Right lobe of liver (tissue), 6 donors: Measurements from ENCODE around the gene SMIM31. TPM values are rescaled to one million over a fixed set of nuclear protein-coding genes. Genes with fewer than 3 reads are reported as not detected.
A peak's percentile ranks its signal among the peaks of the same experiment; 100 is the strongest.

Source experiments
- ATAC-seq, 4 donors: fragments of 200-7000 bp; cut with Tn5 transposase; one replicate each; pipeline ENCODE4 v1.9.1; 2020; ENCODE audit warnings: mild to moderate bottlenecking in 4 of 4, moderate library complexity in 4 of 4
- DNase-seq, 3 donors: peaks; one replicate each; pipeline ENCODE4 v3.0.0-alpha.2; 2020
- H3K27ac ChIP-seq, 3 donors: fragments of 200-600 bp; one replicate each; pipeline ENCODE4 v1.8.0; 2022
- H3K27me3 ChIP-seq, 2 donors: fragments of 200-600 bp; one replicate each; pipeline ENCODE4 v1.8.0; 2022
- H3K36me3 ChIP-seq, 4 donors: fragments of 200-600 bp; sonication (generic) in 1 of 4; one replicate each; pipeline versions ENCODE4 v1.5.1 to v1.8.0; 2017 to 2022; ENCODE audit warnings: control low read depth in 1 of 4
- H3K4me1 ChIP-seq, 4 donors: fragments of 200-600 bp; sonication (generic) in 1 of 4; one replicate each; pipeline versions ENCODE4 v1.5.1 to v1.8.0; 2017 to 2022; ENCODE audit warnings: control low read depth in 1 of 4
- H3K4me3 ChIP-seq, 3 donors: fragments of 200-600 bp; one replicate each; pipeline ENCODE4 v1.8.0; 2022
- H3K9me3 ChIP-seq, 4 donors: fragments of 200-600 bp; sonication (generic) in 1 of 4; one replicate each; pipeline versions ENCODE4 v1.5.1 to v1.8.0; 2017 to 2022; ENCODE audit warnings: control low read depth in 1 of 4
- POLR2A ChIP-seq: fragments of 450-650 bp; IDR thresholded peaks from one replicate; pipeline ENCODE4 v1.6.1; 2017; ENCODE audit warnings: antibody characterized with exemption, mild to moderate bottlenecking
- WGBS: methylation state at CpG from one replicate; pipeline ENCODE4 v1.1.6; 2018; ENCODE audit warnings: low coverage, low lambda C conversion rate; ENCODE audit not compliant: insufficient coverage; ENCODE audit errors: missing lambda C conversion rate; 5-methylcytosine and 5-hydroxymethylcytosine counted together
- intact Hi-C, 2 donors: fragments of 100-400 bp; cut with DNase I; formaldehyde crosslinking; loops; one replicate each; pipeline versions ENCODE4 v1.11.2 to v1.14.1; 2022
- total RNA-seq, 6 experiments: library from RNA; depleted of rRNA in 2 of 6; stranded (reverse); fragments of >200 nt in 2 of 6; fragmentation: NEBNext Ultra II Directional in 3 of 6; extraction: Animal tissue kit (Norgen Biotek cat#: 25700) in 3 of 6; gene quantifications; one replicate each; pipeline versions ENCODE4 v1.1.0 to v1.2.4, GENCODE V29; 2016 to 2023
- TF ChIP-seq, protein P1 (sequence below), 4 donors: fragments of 200-600 bp in 3 of 4; fragments of 450-650 bp in 1 of 4; IDR thresholded peaks; one replicate each; pipeline versions ENCODE4 v1.5.1 to v1.8.0; 2016 to 2022; ENCODE audit warnings: antibody characterized with exemption in 4 of 4, mild to moderate bottlenecking in 2 of 4
- donor health status: DM: no; HTN: yes; CAD: no.
- donor health status: DM: no; HTN: no; CAD: no.
- donor health status: DM: no; HTN: no; CAD: no.
- donor health status: DM: no; HTN: yes; CAD: no.
- donor health status: DM: no; HTN: yes; CAD: no.

Gene SMIM31
- total RNA-seq, 6 experiments from 2014 or later, result 0.71 TPM; not detected in 5

DNA sequence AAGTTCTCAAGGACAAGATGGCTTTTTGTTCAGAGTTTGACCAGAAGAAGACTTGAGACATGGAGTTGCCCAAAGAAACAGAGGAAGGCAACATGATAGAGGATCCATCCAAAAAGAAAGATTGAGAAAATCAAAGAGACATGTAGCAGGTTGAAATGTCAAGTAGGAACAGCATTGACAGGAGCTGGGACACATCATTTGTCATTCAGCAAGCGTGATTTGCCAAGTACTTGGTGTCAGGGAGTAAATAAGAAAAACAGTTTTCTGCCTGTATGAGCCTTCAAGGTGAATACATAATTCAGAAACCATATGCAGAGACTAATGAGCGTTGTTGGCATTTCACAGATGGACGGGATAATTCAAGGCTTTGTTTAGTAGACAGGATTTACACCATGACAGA lies 11.2 kb downstream of the SMIM31 start:
- DNase-seq, result no peak
- peaks cover 0 to 9% (median 3%) of the 10 kb centered on the region in 4 donors for H3K4me1 ChIP-seq
- H3K27ac ChIP-seq, result no peak overlapping the region
- TF ChIP-seq, protein P1, sequence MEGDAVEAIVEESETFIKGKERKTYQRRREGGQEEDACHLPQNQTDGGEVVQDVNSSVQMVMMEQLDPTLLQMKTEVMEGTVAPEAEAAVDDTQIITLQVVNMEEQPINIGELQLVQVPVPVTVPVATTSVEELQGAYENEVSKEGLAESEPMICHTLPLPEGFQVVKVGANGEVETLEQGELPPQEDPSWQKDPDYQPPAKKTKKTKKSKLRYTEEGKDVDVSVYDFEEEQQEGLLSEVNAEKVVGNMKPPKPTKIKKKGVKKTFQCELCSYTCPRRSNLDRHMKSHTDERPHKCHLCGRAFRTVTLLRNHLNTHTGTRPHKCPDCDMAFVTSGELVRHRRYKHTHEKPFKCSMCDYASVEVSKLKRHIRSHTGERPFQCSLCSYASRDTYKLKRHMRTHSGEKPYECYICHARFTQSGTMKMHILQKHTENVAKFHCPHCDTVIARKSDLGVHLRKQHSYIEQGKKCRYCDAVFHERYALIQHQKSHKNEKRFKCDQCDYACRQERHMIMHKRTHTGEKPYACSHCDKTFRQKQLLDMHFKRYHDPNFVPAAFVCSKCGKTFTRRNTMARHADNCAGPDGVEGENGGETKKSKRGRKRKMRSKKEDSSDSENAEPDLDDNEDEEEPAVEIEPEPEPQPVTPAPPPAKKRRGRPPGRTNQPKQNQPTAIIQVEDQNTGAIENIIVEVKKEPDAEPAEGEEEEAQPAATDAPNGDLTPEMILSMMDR (IDR thresholded peaks at IDR 0.05), result no peak
- no peak for TF ChIP-seq POLR2A
- no peak overlapping the region for H3K4me3 ChIP-seq
- ATAC-seq, result no peak
- H3K27me3 ChIP-seq, result no peaks in the 10 kb centered on the region
- 79% methylated on average over 2 of the region's 3 CpGs for WGBS
- H3K9me3 ChIP-seq, result no peaks in the 10 kb centered on the region
- intact Hi-C loops, result no loop called here
- no peaks in the 10 kb centered on the region for H3K36me3 ChIP-seq

GRCh38 chr4:164765833-164766232 lies 11.9 kb downstream of the SMIM31 start:
- intact Hi-C loops, result no loop called here
- no peak overlapping the region for H3K4me3 ChIP-seq
- ATAC-seq (no peak), DNase-seq (no peak)
- no peak overlapping the region for H3K27ac ChIP-seq
- TF ChIP-seq POLR2A, result no peak
- TF ChIP-seq, protein P1 (IDR thresholded peaks at IDR 0.05), result no peak
- no peaks in the 10 kb centered on the region for H3K27me3 ChIP-seq
- peaks cover 0 to 16% (median 4%) of the 10 kb centered on the region in 4 donors for H3K4me1 ChIP-seq
- H3K36me3 ChIP-seq, result no peaks in the 10 kb centered on the region
- no peaks in the 10 kb centered on the region for H3K9me3 ChIP-seq
- WGBS, result 64% methylated on average over 5 of the region's 5 CpGs

- 24% methylated on average over 5 of the region's 5 CpGs for WGBS
- H3K9me3 ChIP-seq, result no peaks in the 10 kb centered on the region
- no peak overlapping the region for H3K4me3 ChIP-seq
- no peak for DNase-seq
- H3K36me3 ChIP-seq, result no peaks in the 10 kb centered on the region
- no peaks in the 10 kb centered on the region for H3K27me3 ChIP-seq
- no peak for TF ChIP-seq POLR2A
- TF ChIP-seq, protein P1 (IDR thresholded peaks at IDR 0.05), result peak; percentile 27 to 49 (median 44)
- no peak overlapping the region for H3K27ac ChIP-seq
- intact Hi-C loops, result no loop called here
- H3K4me1 ChIP-seq, result peaks cover 0 to 17% (median 4%) of the 10 kb centered on the region in 4 donors
- no peak for ATAC-seq
Observed at GRCh38 chr4:164768516-164768915, 14.6 kb downstream of the SMIM31 start.

DNA sequence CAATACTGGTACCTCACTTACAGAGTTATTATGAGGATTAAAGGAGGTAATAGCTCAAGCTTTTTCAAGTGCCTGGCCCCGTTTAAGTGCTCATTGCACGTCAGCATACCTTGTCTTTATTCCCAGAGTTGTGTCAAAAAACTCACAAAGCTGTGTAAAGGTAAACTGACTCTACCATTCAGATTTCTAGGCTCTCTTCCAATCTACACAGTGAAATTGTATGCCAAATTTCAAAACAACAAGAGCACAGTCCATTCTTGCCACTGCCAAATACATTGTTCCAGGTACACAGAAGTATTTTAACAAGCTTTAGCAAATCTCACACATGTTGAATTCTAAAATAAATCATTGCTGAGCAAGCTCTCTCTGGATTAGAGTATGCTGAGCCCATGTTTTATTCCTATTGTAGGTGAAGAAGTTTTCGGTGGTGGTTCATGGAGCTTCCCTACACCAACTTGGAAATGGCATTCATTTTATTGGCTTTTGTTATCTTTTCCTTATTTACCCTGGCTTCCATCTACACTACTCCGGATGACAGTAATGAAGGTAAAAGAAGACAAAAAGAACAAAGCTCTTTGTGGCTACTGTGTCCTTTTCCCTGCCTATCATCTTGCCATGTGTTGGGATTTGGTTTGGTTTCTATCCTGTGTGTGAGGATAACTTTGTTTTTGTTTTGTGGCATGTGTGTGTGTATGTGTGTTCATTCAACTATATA lies 16.2 kb downstream of the SMIM31 start:
- Histone ChIP-seq H3K27me3 (no peaks in the 10 kb centered on the region), H3K27ac (peak overlapping the region in 2 of 3 donors; percentile 24 to 56), H3K4me3 (no peak overlapping the region), H3K4me1 (peaks cover 0 to 17% (median 4%) of the 10 kb centered on the region in 4 donors), H3K36me3 (no peaks in the 10 kb centered on the region), H3K9me3 (no peaks in the 10 kb centered on the region)
- intact Hi-C loops, result loop anchor here in 1 of 2 donors (10.0 kb wide), 1 partner anchor 325 kb away; no protein-coding TSS in a partner anchor
- ATAC-seq (peak; percentile 92 to 95 (median 95)), DNase-seq (peak in 1 of 3 donors; percentile 43)
- TF ChIP-seq, protein P1 (IDR thresholded peaks at IDR 0.05), result no peak
- TF ChIP-seq POLR2A, result no peak
- WGBS, result 11% methylated on average over 4 of the region's 4 CpGs
